BE2C (cell line): ENCODE measurements around the gene GPATCH4.

Source experiments
- DNase-seq: peaks from one replicate; pipeline ENCODE4 v3.0.0-alpha.2; 2020
- H3K27me3 ChIP-seq: fragments of 250-450 bp; sonication (Bioruptor Pico); 2 replicates; pipeline ENCODE4 v1.5.1; 2020; ENCODE audit warnings: mild to moderate bottlenecking
- H3K36me3 ChIP-seq: fragments of 250-450 bp; sonication (Bioruptor Pico); 2 replicates; pipeline ENCODE4 v1.5.1; 2020; ENCODE audit warnings: mild to moderate bottlenecking
- H3K4me1 ChIP-seq: fragments of 250-450 bp; sonication (Bioruptor Pico); 2 replicates; pipeline ENCODE4 v1.5.1; 2020
- H3K4me3 ChIP-seq: 2 replicates; pipeline ENCODE4 v1.5.1; 2011; ENCODE audit warnings: low read depth, low read length
- H3K9me3 ChIP-seq: fragments of 250-450 bp; sonication (Bioruptor Pico); 2 replicates; pipeline ENCODE4 v1.5.1; 2020
- CTCF ChIP-seq: IDR thresholded peaks from 2 replicates; pipeline ENCODE4 v1.5.1; 2012; ENCODE audit warnings: mild to moderate bottlenecking, low read depth, low read length

Gene GPATCH4

GRCh38 chr1:156552518-156552917 lies 48.8 kb downstream of the GPATCH4 start:
- H3K27me3 ChIP-seq = no peaks in the 10 kb centered on the region
- H3K4me3 ChIP-seq = no peak overlapping the region
- no peaks in the 10 kb centered on the region for H3K9me3 ChIP-seq
- no peak for DNase-seq
- TF ChIP-seq CTCF = no peak
- H3K4me1 ChIP-seq = no peaks in the 10 kb centered on the region
- H3K36me3 ChIP-seq = peaks cover 6% of the 10 kb centered on the region; the same call in 1 of the 2 replicates

GRCh38 chr1:156551869-156552268 lies 49.4 kb downstream of the GPATCH4 start:
- H3K36me3 ChIP-seq = peaks cover 8% of the 10 kb centered on the region; the same call in 1 of the 2 replicates
- TF ChIP-seq CTCF = no peak
- H3K27me3 ChIP-seq = no peaks in the 10 kb centered on the region
- no peak overlapping the region for H3K4me3 ChIP-seq
- H3K9me3 ChIP-seq = no peaks in the 10 kb centered on the region
- no peak for DNase-seq
- H3K4me1 ChIP-seq = no peaks in the 10 kb centered on the region

GRCh38 chr1:156551066-156551643 lies 50.1 kb downstream of the GPATCH4 start:
- no peak overlapping the region for H3K4me3 ChIP-seq
- H3K9me3 ChIP-seq = no peaks in the 10 kb centered on the region
- DNase-seq = no peak
- peaks cover 8% of the 10 kb centered on the region; the same call in 1 of the 2 replicates for H3K36me3 ChIP-seq
- TF ChIP-seq CTCF = no peak
- no peaks in the 10 kb centered on the region for H3K27me3 ChIP-seq
- no peaks in the 10 kb centered on the region for H3K4me1 ChIP-seq

- Histone ChIP-seq H3K4me1 (no peaks in the 10 kb centered on the region), H3K36me3 (peaks cover 6% of the 10 kb centered on the region; the same call in 1 of the 2 replicates), H3K4me3 (no peak overlapping the region), H3K9me3 (no peaks in the 10 kb centered on the region), H3K27me3 (no peaks in the 10 kb centered on the region)
- no peak for TF ChIP-seq CTCF
- no peak for DNase-seq
These were observed 50.9 kb downstream of the GPATCH4 start for GRCh38 chr1:156550346-156550745.

GRCh38 chr1:156549831-156550230 lies 51.4 kb downstream of the GPATCH4 start:
- H3K9me3 ChIP-seq = no peaks in the 10 kb centered on the region
- H3K27me3 ChIP-seq = no peaks in the 10 kb centered on the region
- no peak overlapping the region for H3K4me3 ChIP-seq
- H3K36me3 ChIP-seq = peaks cover 6% of the 10 kb centered on the region; the same call in 1 of the 2 replicates
- no peak for DNase-seq
- no peaks in the 10 kb centered on the region for H3K4me1 ChIP-seq
- TF ChIP-seq CTCF = no peak

- Histone ChIP-seq H3K4me1 (no peaks in the 10 kb centered on the region), H3K36me3 (peaks cover 6% of the 10 kb centered on the region; the same call in 1 of the 2 replicates), H3K4me3 (no peak overlapping the region), H3K9me3 (no peaks in the 10 kb centered on the region), H3K27me3 (no peaks in the 10 kb centered on the region)
- peak; percentile 5; the same call in 1 of the 2 replicates for TF ChIP-seq CTCF
- DNase-seq = no peak
These were observed 51.9 kb downstream of the GPATCH4 start for GRCh38 chr1:156549390-156549789.
